Body of pancreas (tissue), 4 donors: Measurements from ENCODE around the gene MYRIP.

Experiments
- CTCF ChIP-seq, 7 experiments: fragments of 450-650 bp in 4 of 7; fragments of 200-600 bp in 3 of 7; sonication (generic) in 3 of 7; IDR thresholded peaks; one replicate each; pipeline ENCODE4 v1.5.1; 2016 to 2019; ENCODE audit warnings: antibody characterized with exemption in 7 of 7
- POLR2A ChIP-seq, 3 donors: fragments of 450-650 bp; IDR thresholded peaks; one replicate each; pipeline ENCODE4 v1.6.1; 2016; ENCODE audit warnings: antibody characterized with exemption in 3 of 3, mild to moderate bottlenecking in 2 of 3

- TF ChIP-seq CTCF (IDR thresholded peaks at IDR 0.05), result peak; percentile 82 to 98 (median 93)
- peak; percentile 95 to 97 (median 96) for TF ChIP-seq POLR2A (IDR thresholded peaks at IDR 0.05)
Observed at GRCh38 chr3:40309418-40309924, 500.1 kb downstream of the MYRIP start, which contains the start of gene EIF1B.
